IMR-90 (cell line): ENCODE results near the gene POLR1D. TPM values are rescaled to one million over a fixed set of nuclear protein-coding genes. Genes with fewer than 3 reads are reported as not detected.

Source experiments
- ATAC-seq: fragments of 200-7000 bp; cut with Tn5 transposase; 2 replicates; pipeline ENCODE4 v1.9.1; 2020; ENCODE audit warnings: low read depth, mild to moderate bottlenecking, moderate library complexity
- BruUV-seq: library from RNA; stranded (reverse); fragments of 400-500 nt; replicated peaks from 2 replicates; lab custom pipeline; 2021; lab: Mats Ljungman, UMichigan
- CTCF ChIA-PET: fragments of 300-600 bp; formaldehyde crosslinking; extraction: SDS; loops from one replicate; lab custom pipeline; 2021; ENCODE audit warnings: antibody characterized with exemption; lab: Yijun Ruan, JAX
- POLR2A ChIA-PET: fragments of 300-600 bp; sonication (Branson Sonifier 250); formaldehyde crosslinking; loops from one replicate; lab custom pipeline; 2022; ENCODE audit warnings: antibody characterized with exemption; ENCODE audit not compliant: unreplicated experiment; lab: Charles Lee
- DNase-seq: peaks from one replicate; pipeline ENCODE4 v3.0.0; 2013
- H2AFZ ChIP-seq: replicated peaks from 2 replicates; pipeline ENCODE3; 2013; ENCODE audit warnings: low read length, mild to moderate bottlenecking; ENCODE audit not compliant: poor library complexity
- H2AK5ac ChIP-seq: 2 replicates; pipeline ENCODE4 v1.6.1; 2013; ENCODE audit warnings: low read depth, low read length, inconsistent platforms
- H2AK9ac ChIP-seq: replicated peaks from 2 replicates; pipeline ENCODE3; 2013; ENCODE audit warnings: mild to moderate bottlenecking, low read depth, low read length, moderate library complexity; ENCODE audit not compliant: poor library complexity
- H2BK120ac ChIP-seq: 2 replicates; pipeline ENCODE4 v1.6.1; 2013; ENCODE audit warnings: low read depth, low read length, inconsistent platforms
- H2BK15ac ChIP-seq: 3 replicates; pipeline ENCODE4 v1.6.1; 2013; ENCODE audit warnings: low read depth, low read length, inconsistent platforms
- H2BK20ac ChIP-seq: 2 replicates; pipeline ENCODE4 v1.6.1; 2013; ENCODE audit warnings: low read depth, mild to moderate bottlenecking, inconsistent platforms, low read length, moderate library complexity
- H2BK5ac ChIP-seq: 2 replicates; pipeline ENCODE4 v1.6.1; 2013; ENCODE audit warnings: mild to moderate bottlenecking, low read depth, low read length, inconsistent platforms; ENCODE audit not compliant: poor library complexity, severe bottlenecking
- H3K14ac ChIP-seq: replicated peaks from 2 replicates; pipeline ENCODE4 v1.6.1; 2013; ENCODE audit warnings: low read depth, low read length, inconsistent platforms
- H3K18ac ChIP-seq: 2 replicates; pipeline ENCODE4 v1.6.1; 2013; ENCODE audit warnings: low read depth, low read length, control low read depth
- H3K23ac ChIP-seq: 2 replicates; pipeline ENCODE4 v1.6.1; 2013; ENCODE audit warnings: low read depth, low read length, inconsistent platforms
- H3K27ac ChIP-seq: 2 replicates; pipeline ENCODE4 v1.5.1; 2013; ENCODE audit warnings: mild to moderate bottlenecking, control low read depth, low read length; ENCODE audit not compliant: insufficient read depth
- H3K27me3 ChIP-seq: 2 replicates; pipeline ENCODE4 v1.6.1; 2013; ENCODE audit warnings: low read length; ENCODE audit not compliant: control insufficient read depth, insufficient read depth
- H3K36me3 ChIP-seq: 2 replicates; pipeline ENCODE4 v1.6.1; 2013; ENCODE audit warnings: low read length, mixed read lengths; ENCODE audit not compliant: control insufficient read depth, insufficient read depth
- H3K4ac ChIP-seq: 2 replicates; pipeline ENCODE4 v1.6.1; 2013; ENCODE audit warnings: low read depth, low read length, inconsistent platforms
- H3K4me1 ChIP-seq: 2 replicates; pipeline ENCODE4 v1.6.1; 2013; ENCODE audit warnings: low read length, mixed read lengths; ENCODE audit not compliant: control insufficient read depth, insufficient read depth
- H3K4me2 ChIP-seq: 2 replicates; pipeline ENCODE4 v1.6.1; 2013; ENCODE audit warnings: low read depth, mild to moderate bottlenecking, control low read depth, low read length, moderate library complexity
- H3K4me3 ChIP-seq: 2 replicates; pipeline ENCODE4 v1.5.1; 2013; ENCODE audit warnings: low read depth, mild to moderate bottlenecking, control low read depth, low read length, moderate library complexity; ENCODE audit not compliant: insufficient read depth
- H3K56ac ChIP-seq: 2 replicates; pipeline ENCODE4 v1.6.1; 2013; ENCODE audit warnings: low read length, inconsistent platforms; ENCODE audit not compliant: insufficient read depth; ENCODE audit errors: extremely low read depth
- H3K79me1 ChIP-seq, 2 experiments: 2 replicates each; pipeline ENCODE4 v1.6.1; 2013; ENCODE audit warnings: low read length in 2 of 2, inconsistent platforms in 1 of 2, low read depth in 1 of 2
- H3K9ac ChIP-seq: 2 replicates; pipeline ENCODE4 v1.6.1; 2013; ENCODE audit warnings: low read depth, low read length, control low read depth
- H3K9me1 ChIP-seq: 2 replicates; pipeline ENCODE4 v1.6.1; 2013; ENCODE audit warnings: low read length, inconsistent platforms; ENCODE audit not compliant: insufficient read depth
- H3K9me3 ChIP-seq: 2 replicates; pipeline ENCODE4 v1.6.1; 2013; ENCODE audit warnings: low read length; ENCODE audit not compliant: control insufficient read depth, insufficient read depth
- H4K20me1 ChIP-seq: 2 replicates; pipeline ENCODE4 v1.6.1; 2013; ENCODE audit warnings: low read length, inconsistent platforms; ENCODE audit not compliant: insufficient read depth
- H4K5ac ChIP-seq: 2 replicates; pipeline ENCODE4 v1.6.1; 2013; ENCODE audit warnings: mild to moderate bottlenecking, low read depth, low read length, control low read depth
- H4K8ac ChIP-seq, 2 experiments: 2 replicates each; pipeline ENCODE4 v1.6.1; 2013; ENCODE audit warnings: low read depth in 2 of 2, low read length in 2 of 2, control low read depth in 1 of 2, inconsistent platforms in 1 of 2
- H4K91ac ChIP-seq: 2 replicates; pipeline ENCODE4 v1.6.1; 2013; ENCODE audit warnings: low read depth, low read length, inconsistent platforms; ENCODE audit not compliant: insufficient read depth
- CEBPB ChIP-seq: IDR thresholded peaks from 2 replicates; pipeline ENCODE4 v1.6.1; 2012; ENCODE audit warnings: low read depth, low read length, improper control_type of control experiment
- CHD1 ChIP-seq: IDR thresholded peaks from 2 replicates; pipeline ENCODE4 v1.6.1; 2012; ENCODE audit warnings: low read depth, low read length, improper control_type of control experiment
- FOS ChIP-seq: fragments of 150-350 bp; IDR thresholded peaks from 2 replicates; pipeline ENCODE4 v1.6.1; 2016; ENCODE audit warnings: low read depth, low read length
- MAFK ChIP-seq: IDR thresholded peaks from 2 replicates; pipeline ENCODE4 v1.6.1; 2012; ENCODE audit warnings: low read depth, low read length, improper control_type of control experiment
- MXI1 ChIP-seq: IDR thresholded peaks from 2 replicates; pipeline ENCODE4 v1.6.1; 2012; ENCODE audit warnings: low read depth, mild to moderate bottlenecking, low read length, moderate library complexity, borderline replicate concordance
- NFE2L2 ChIP-seq: fragments of 150-350 bp; IDR thresholded peaks from 2 replicates; pipeline ENCODE4 v1.6.1; 2016; ENCODE audit warnings: low read depth, mild to moderate bottlenecking, low read length
- POLR2A ChIP-seq: IDR thresholded peaks from 2 replicates; pipeline ENCODE4 v1.6.1; 2012; ENCODE audit warnings: mild to moderate bottlenecking, low read depth, low read length
- RAD21 ChIP-seq: IDR thresholded peaks from 2 replicates; pipeline ENCODE4 v1.6.1; 2012; ENCODE audit warnings: low read length, improper control_type of control experiment
- RCOR1 ChIP-seq: IDR thresholded peaks from 2 replicates; pipeline ENCODE4 v1.6.1; 2012; ENCODE audit warnings: mild to moderate bottlenecking, low read length, improper control_type of control experiment; ENCODE audit not compliant: insufficient replicate concordance
- RFX5 ChIP-seq: IDR thresholded peaks from 2 replicates; pipeline ENCODE4 v1.8.0; 2012; ENCODE audit warnings: low read depth, mild to moderate bottlenecking, low read length, moderate library complexity
- SMC3 ChIP-seq: fragments of 150-350 bp; IDR thresholded peaks from 2 replicates; pipeline ENCODE4 v1.6.1; 2016; ENCODE audit warnings: low read depth, mild to moderate bottlenecking, antibody characterized with exemption, low read length, moderate library complexity
- WGBS, 2 experiments: methylation state at CpG; one replicate each; pipeline versions ENCODE4 v1.1.5 to v1.1.7; 2013; ENCODE audit warnings: missing lambda C conversion rate in 2 of 2; ENCODE audit not compliant: insufficient read length in 1 of 2; ENCODE audit errors: extremely low coverage in 2 of 2; 5-methylcytosine and 5-hydroxymethylcytosine counted together
- dilution Hi-C: fragments of 300-500 bp; cut with HindIII; formaldehyde crosslinking; loops from one replicate; pipeline ENCODE4 v1.14.3; 2018; ENCODE audit warnings: low sequenced_read_pairs; ENCODE audit not compliant: unreplicated experiment
- in situ Hi-C: fragments of 300-500 bp; cut with MboI; formaldehyde crosslinking; loops from 3 replicates; pipeline ENCODE4 v1.14.3; 2019; ENCODE audit warnings: low sequenced_read_pairs, inconsistent platforms, mixed read lengths
- intact Hi-C: fragments of 100-400 bp; cut with micrococcal nuclease; formaldehyde crosslinking; loops from 2 replicates; pipeline ENCODE4 v1.10.0; 2022
- polyA plus RNA-seq, 3 experiments: library from polyadenylated mRNA; depleted of rRNA; stranded (reverse); fragments of >200 nt; gene quantifications; 2 replicates each; pipeline ENCODE4 v1.2.3, GENCODE V29; 2012; ENCODE audit warnings: low replicate concordance in 1 of 3
- total RNA-seq: library from RNA; depleted of rRNA; stranded (reverse); fragments of >200 nt; gene quantifications from 2 replicates; pipeline ENCODE4 v1.2.3, GENCODE V29; 2012
- TF ChIP-seq, protein P1 (sequence below): conservative IDR thresholded peaks from 2 replicates; pipeline ENCODE4 v1.5.1; 2012; ENCODE audit warnings: mild to moderate bottlenecking, low read depth, low read length, improper control_type of control experiment
- TF ChIP-seq, protein P2 (sequence below): fragments of 150-350 bp; IDR thresholded peaks from 2 replicates; pipeline ENCODE4 v1.6.1; 2017; ENCODE audit warnings: mild to moderate bottlenecking, antibody characterized with exemption, low read length, low read depth
- TF ChIP-seq, protein P3 (sequence below): fragments of 150-350 bp; IDR thresholded peaks from 2 replicates; pipeline ENCODE4 v1.6.1; 2016; ENCODE audit warnings: low read depth, mild to moderate bottlenecking, low read length, moderate library complexity, borderline replicate concordance

The POLR1D gene
- total and polyA plus RNA-seq, 2 of the 4 experiments (the other 2 are of a cell fraction), result 65.4 to 110 TPM

DNA sequence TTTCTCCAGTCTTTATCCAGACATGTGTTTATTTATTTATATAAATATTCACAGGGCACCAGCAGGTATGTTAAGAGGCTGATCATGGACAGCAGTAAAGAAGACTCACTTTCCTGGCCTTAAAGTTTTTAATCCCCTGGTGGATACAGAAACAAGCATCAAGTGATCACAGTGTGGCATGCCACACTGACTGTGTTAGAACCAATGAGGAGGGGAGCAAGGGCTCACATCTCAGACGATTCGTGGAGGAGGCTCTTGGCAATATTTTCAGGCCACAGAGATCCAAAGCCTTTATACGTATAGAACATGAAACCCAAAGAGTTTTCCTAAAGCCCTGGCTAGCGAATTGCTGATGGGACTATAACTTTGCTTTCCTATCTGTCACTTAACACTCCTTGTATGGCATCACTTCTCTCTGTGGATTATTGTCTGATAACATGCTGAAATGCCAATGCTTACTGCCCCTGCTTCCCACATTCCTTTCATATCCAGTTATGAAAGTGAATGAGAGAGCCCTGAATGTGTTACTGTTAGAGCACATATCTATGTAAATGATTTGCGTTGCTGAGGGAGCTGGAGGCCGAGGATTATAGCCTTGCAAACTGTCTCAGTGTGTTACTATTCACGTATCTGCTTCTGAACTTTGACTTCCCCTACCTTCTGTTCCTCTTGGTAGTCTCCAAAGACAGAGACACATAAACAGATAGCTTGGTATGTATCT lies 37.6 kb downstream of the POLR1D start:
- H3K36me3 ChIP-seq, result peaks cover 2% of the 10 kb centered on the region
- peak overlapping the region; percentile 71; the same call in 1 of the 2 replicates for H3K27ac ChIP-seq
- H3K4ac ChIP-seq, result peak overlapping the region; percentile 23; the same call in 1 of the 2 replicates
- TF ChIP-seq NFE2L2 (no peak), RFX5 (no peak), RCOR1 (no peak), RAD21 (no peak), FOS (no peak), MAFK (no peak), CEBPB (no peak), POLR2A (no peak), SMC3 (no peak), MXI1 (no peak), CHD1 (no peak)
- TF ChIP-seq, protein P1, sequence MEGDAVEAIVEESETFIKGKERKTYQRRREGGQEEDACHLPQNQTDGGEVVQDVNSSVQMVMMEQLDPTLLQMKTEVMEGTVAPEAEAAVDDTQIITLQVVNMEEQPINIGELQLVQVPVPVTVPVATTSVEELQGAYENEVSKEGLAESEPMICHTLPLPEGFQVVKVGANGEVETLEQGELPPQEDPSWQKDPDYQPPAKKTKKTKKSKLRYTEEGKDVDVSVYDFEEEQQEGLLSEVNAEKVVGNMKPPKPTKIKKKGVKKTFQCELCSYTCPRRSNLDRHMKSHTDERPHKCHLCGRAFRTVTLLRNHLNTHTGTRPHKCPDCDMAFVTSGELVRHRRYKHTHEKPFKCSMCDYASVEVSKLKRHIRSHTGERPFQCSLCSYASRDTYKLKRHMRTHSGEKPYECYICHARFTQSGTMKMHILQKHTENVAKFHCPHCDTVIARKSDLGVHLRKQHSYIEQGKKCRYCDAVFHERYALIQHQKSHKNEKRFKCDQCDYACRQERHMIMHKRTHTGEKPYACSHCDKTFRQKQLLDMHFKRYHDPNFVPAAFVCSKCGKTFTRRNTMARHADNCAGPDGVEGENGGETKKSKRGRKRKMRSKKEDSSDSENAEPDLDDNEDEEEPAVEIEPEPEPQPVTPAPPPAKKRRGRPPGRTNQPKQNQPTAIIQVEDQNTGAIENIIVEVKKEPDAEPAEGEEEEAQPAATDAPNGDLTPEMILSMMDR, result no peak
- TF ChIP-seq, protein P2, sequence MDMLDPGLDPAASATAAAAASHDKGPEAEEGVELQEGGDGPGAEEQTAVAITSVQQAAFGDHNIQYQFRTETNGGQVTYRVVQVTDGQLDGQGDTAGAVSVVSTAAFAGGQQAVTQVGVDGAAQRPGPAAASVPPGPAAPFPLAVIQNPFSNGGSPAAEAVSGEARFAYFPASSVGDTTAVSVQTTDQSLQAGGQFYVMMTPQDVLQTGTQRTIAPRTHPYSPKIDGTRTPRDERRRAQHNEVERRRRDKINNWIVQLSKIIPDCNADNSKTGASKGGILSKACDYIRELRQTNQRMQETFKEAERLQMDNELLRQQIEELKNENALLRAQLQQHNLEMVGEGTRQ, result no peak
- TF ChIP-seq, protein P3, sequence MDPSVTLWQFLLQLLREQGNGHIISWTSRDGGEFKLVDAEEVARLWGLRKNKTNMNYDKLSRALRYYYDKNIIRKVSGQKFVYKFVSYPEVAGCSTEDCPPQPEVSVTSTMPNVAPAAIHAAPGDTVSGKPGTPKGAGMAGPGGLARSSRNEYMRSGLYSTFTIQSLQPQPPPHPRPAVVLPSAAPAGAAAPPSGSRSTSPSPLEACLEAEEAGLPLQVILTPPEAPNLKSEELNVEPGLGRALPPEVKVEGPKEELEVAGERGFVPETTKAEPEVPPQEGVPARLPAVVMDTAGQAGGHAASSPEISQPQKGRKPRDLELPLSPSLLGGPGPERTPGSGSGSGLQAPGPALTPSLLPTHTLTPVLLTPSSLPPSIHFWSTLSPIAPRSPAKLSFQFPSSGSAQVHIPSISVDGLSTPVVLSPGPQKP, result no peak
- intact Hi-C loops, result no loop called here
- 0 out of 2 replicates have a peak overlapping the region, but pooled peaks have one; percentile 45 for H2BK120ac ChIP-seq
- H3K23ac ChIP-seq, result no peak overlapping the region
- dilution Hi-C loops, result no loop called here
- peak overlapping the region in 1 of 2 experiments; percentile 1; a peak in 1 of 4 replicates for H4K8ac ChIP-seq
- peaks cover 30 to 42% of the 10 kb centered on the region in 2 experiments for H3K79me1 ChIP-seq
- peak overlapping the region; percentile 60; the same call in 1 of the 2 replicates for H4K5ac ChIP-seq
- no peak overlapping the region for H3K4me3 ChIP-seq
- BruUV-seq, result no TSS peak
- no peak overlapping the region for H2AFZ ChIP-seq
- peak; percentile 59 for ATAC-seq
- peaks cover 10% of the 10 kb centered on the region; the same call in 1 of the 2 replicates for H3K9me1 ChIP-seq
- in situ Hi-C loops, result no loop called here
- H3K4me1 ChIP-seq, result peaks cover 5% of the 10 kb centered on the region
- H2BK5ac ChIP-seq, result no peak overlapping the region
- H3K14ac ChIP-seq, result peak overlapping the region; percentile 12
- peak overlapping the region; percentile 64 for H3K18ac ChIP-seq
- no peak overlapping the region; the same call in 1 of the 2 replicates for H4K91ac ChIP-seq
- no peaks in the 10 kb centered on the region; the same call in 1 of the 2 replicates for H4K20me1 ChIP-seq
- no peaks in the 10 kb centered on the region for H3K27me3 ChIP-seq
- no peak overlapping the region for H3K56ac ChIP-seq
- WGBS, 2 experiments, result no CpG with 5 or more reads among the region's 7 CpGs
- H2BK20ac ChIP-seq, result peak overlapping the region; percentile 33; the same call in 1 of the 2 replicates
- no peak for DNase-seq
- no peaks in the 10 kb centered on the region for H3K9me3 ChIP-seq
- ChIA-PET CTCF (no interaction called here), POLR2A (no interaction called here)
- H3K4me2 ChIP-seq, result no peak overlapping the region
- peak overlapping the region; percentile 38; the same call in 1 of the 2 replicates for H2AK5ac ChIP-seq
- H2AK9ac ChIP-seq, result no peak overlapping the region
- H2BK15ac ChIP-seq, result no peak overlapping the region; the same call in 2 of the 3 replicates
- no peak overlapping the region for H3K9ac ChIP-seq
